B cell (primary cell): ENCODE measurements around the gene PLAC1.

Source experiments
- EZH2 ChIP-seq: IDR thresholded peaks from 2 replicates; pipeline ENCODE4 v1.6.1; 2012; ENCODE audit warnings: borderline replicate concordance, low read depth, mild to moderate bottlenecking, moderate library complexity, low read length; ENCODE audit not compliant: insufficient read depth, poor library complexity, severe bottlenecking
- TF ChIP-seq, protein P1 (sequence below): fragments of 200-600 bp; IDR thresholded peaks from one replicate; pipeline ENCODE4 v1.8.0; 2022; ENCODE audit warnings: antibody characterized with exemption, mild to moderate bottlenecking

DNA sequence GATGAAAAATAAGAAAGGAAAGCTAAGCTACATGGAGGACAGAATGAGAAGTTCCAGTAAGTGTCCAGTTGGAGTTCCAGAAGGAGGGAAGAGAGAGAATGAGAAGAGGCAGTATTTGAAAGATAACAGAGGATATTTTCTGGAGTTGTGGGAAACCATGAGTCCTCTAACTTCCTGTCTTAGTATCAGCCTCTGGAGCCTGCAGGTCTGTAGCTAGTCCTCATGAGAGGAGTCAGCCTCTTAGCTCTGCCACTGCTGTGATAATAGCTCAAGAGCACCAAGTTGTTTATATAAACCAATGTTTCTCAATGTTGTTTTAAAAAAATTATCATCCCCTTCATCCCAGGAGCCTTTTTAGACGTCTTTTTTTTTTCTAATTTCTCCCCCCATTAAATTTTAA lies 2.4 kb upstream of the PLAC1 start:
- TF ChIP-seq, protein P1, sequence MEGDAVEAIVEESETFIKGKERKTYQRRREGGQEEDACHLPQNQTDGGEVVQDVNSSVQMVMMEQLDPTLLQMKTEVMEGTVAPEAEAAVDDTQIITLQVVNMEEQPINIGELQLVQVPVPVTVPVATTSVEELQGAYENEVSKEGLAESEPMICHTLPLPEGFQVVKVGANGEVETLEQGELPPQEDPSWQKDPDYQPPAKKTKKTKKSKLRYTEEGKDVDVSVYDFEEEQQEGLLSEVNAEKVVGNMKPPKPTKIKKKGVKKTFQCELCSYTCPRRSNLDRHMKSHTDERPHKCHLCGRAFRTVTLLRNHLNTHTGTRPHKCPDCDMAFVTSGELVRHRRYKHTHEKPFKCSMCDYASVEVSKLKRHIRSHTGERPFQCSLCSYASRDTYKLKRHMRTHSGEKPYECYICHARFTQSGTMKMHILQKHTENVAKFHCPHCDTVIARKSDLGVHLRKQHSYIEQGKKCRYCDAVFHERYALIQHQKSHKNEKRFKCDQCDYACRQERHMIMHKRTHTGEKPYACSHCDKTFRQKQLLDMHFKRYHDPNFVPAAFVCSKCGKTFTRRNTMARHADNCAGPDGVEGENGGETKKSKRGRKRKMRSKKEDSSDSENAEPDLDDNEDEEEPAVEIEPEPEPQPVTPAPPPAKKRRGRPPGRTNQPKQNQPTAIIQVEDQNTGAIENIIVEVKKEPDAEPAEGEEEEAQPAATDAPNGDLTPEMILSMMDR: no peak
- TF ChIP-seq EZH2: no peak
